H1 (cell line): Measurements from ENCODE around the gene FBXO46. TPM values are rescaled to one million over a fixed set of nuclear protein-coding genes. Genes with fewer than 3 reads are reported as not detected.

Experiments
- CTCF ChIA-PET: fragments of 300-600 bp; sonication (Branson Sonifier 250); formaldehyde crosslinking; loops from one replicate; lab custom pipeline; 2021; ENCODE audit not compliant: partially characterized antibody; lab: Charles Lee
- POLR2A ChIA-PET: fragments of 300-600 bp; sonication (Branson Sonifier 250); formaldehyde crosslinking; loops from one replicate; lab custom pipeline; 2021; ENCODE audit warnings: inconsistent platforms; ENCODE audit not compliant: partially characterized antibody; lab: Charles Lee
- DNase-seq, 2 experiments: peaks; one replicate each; pipeline versions ENCODE4 v3.0.0 to v3.0.0-alpha.2; 2010 to 2022; ENCODE audit warnings: low spot score in 2 of 2, low read depth in 1 of 2, mixed read lengths in 1 of 2
- FAIRE-seq: peaks from 2 replicates; lab custom pipeline; 2011; peaks lifted over from hg19 to GRCh38; lab: Jason Lieb, UNC
- H2AFZ ChIP-seq: 2 replicates; pipeline ENCODE4 v1.8.1; 2012; ENCODE audit warnings: low read length, inconsistent platforms
- H2AK5ac ChIP-seq: 2 replicates; pipeline ENCODE4 v1.6.1; 2013; ENCODE audit warnings: low read depth, low read length
- H2BK120ac ChIP-seq: replicated peaks from 2 replicates; pipeline ENCODE3; 2013; ENCODE audit warnings: low read depth, low read length, inconsistent platforms
- H2BK12ac ChIP-seq: 2 replicates; pipeline ENCODE4 v1.6.1; 2013; ENCODE audit warnings: low read depth, low read length
- H2BK15ac ChIP-seq: 2 replicates; pipeline ENCODE4 v1.6.1; 2013; ENCODE audit warnings: low read length
- H2BK20ac ChIP-seq: 2 replicates; pipeline ENCODE4 v1.6.1; 2013; ENCODE audit warnings: low read length
- H2BK5ac ChIP-seq: 2 replicates; pipeline ENCODE4 v1.6.1; 2013; ENCODE audit warnings: low read depth, low read length
- H3K14ac ChIP-seq: 2 replicates; pipeline ENCODE4 v1.6.1; 2013; ENCODE audit warnings: inconsistent platforms; ENCODE audit not compliant: insufficient read length
- H3K18ac ChIP-seq: 2 replicates; pipeline ENCODE4 v1.6.1; 2013; ENCODE audit warnings: low read length; ENCODE audit errors: extremely low read depth
- H3K23ac ChIP-seq: 2 replicates; pipeline ENCODE4 v1.6.1; 2013; ENCODE audit warnings: inconsistent platforms; ENCODE audit not compliant: insufficient read length
- H3K23me2 ChIP-seq: 2 replicates; pipeline ENCODE4 v1.6.1; 2013; ENCODE audit warnings: low read depth, low read length
- H3K27ac ChIP-seq: 2 replicates; pipeline ENCODE4 v1.6.1; 2011; ENCODE audit warnings: low read depth, low read length, inconsistent platforms
- H3K27me3 ChIP-seq, 4 experiments: replicated peaks in 1 of 4; 1 replicate in 1 of 4; 2 replicates in 3 of 4; pipeline versions ENCODE4 v1.6.1 to v1.8.1; 2011 to 2013; ENCODE audit warnings: low read length in 3 of 4, mild to moderate bottlenecking in 3 of 4, inconsistent platforms in 2 of 4, mixed read lengths in 2 of 4, moderate library complexity in 1 of 4; ENCODE audit not compliant: control insufficient read depth in 3 of 4, insufficient read depth in 3 of 4; ENCODE audit errors: extremely low read depth in 1 of 4
- H3K36me3 ChIP-seq, 4 experiments: 2 replicates each; pipeline versions ENCODE4 v1.6.1 to v1.8.1; 2011 to 2013; ENCODE audit warnings: mild to moderate bottlenecking in 4 of 4, low read length in 3 of 4, moderate library complexity in 2 of 4, control low read depth in 1 of 4, inconsistent platforms in 1 of 4; ENCODE audit not compliant: insufficient read depth in 4 of 4, control insufficient read depth in 2 of 4
- H3K4ac ChIP-seq: replicated peaks from 2 replicates; pipeline ENCODE3; 2013; ENCODE audit warnings: low read length, low read depth, mixed read lengths, inconsistent platforms; ENCODE audit not compliant: insufficient read length
- H3K4me1 ChIP-seq, 4 experiments: replicated peaks in 1 of 4; 1 replicate in 1 of 4; 2 replicates in 3 of 4; pipeline versions ENCODE4 v1.6.1 to v1.8.1; 2011 to 2013; ENCODE audit warnings: low read length in 3 of 4, inconsistent platforms in 2 of 4, mixed read lengths in 1 of 4; ENCODE audit not compliant: insufficient read depth in 4 of 4, control insufficient read depth in 3 of 4
- H3K4me2 ChIP-seq, 2 experiments: 2 replicates each; pipeline versions ENCODE4 v1.6.1 to v1.8.1; 2011 to 2013; ENCODE audit warnings: low read depth in 2 of 2, low read length in 2 of 2, control low read depth in 1 of 2, inconsistent platforms in 1 of 2, mild to moderate bottlenecking in 1 of 2; ENCODE audit not compliant: insufficient read depth in 1 of 2
- H3K4me3 ChIP-seq, 4 experiments: fragments of 200-600, 300-600 bp in 1 of 4; sonication (generic), shearing (Covaris generic), sonication (Bioruptor Twin) in 1 of 4; 2 replicates each; pipeline versions ENCODE4 v1.5.1 to v1.8.1; 2011 to 2016; ENCODE audit warnings: low read length in 4 of 4, low read depth in 3 of 4, control low read depth in 2 of 4, inconsistent platforms in 2 of 4, mild to moderate bottlenecking in 2 of 4, mixed read lengths in 1 of 4, moderate library complexity in 1 of 4; ENCODE audit not compliant: insufficient read depth in 2 of 4; ENCODE audit errors: extremely low read depth in 1 of 4
- H3K56ac ChIP-seq: replicated peaks from 2 replicates; pipeline ENCODE3; 2013; ENCODE audit warnings: low read depth, mild to moderate bottlenecking, mixed read lengths, low read length, inconsistent platforms; ENCODE audit not compliant: insufficient read length
- H3K79me1 ChIP-seq: 2 replicates; pipeline ENCODE4 v1.6.1; 2013; ENCODE audit warnings: low read depth, low read length, control low read depth
- H3K79me2 ChIP-seq, 2 experiments: 2 replicates each; pipeline versions ENCODE4 v1.6.1 to v1.8.1; 2012 to 2013; ENCODE audit warnings: low read length in 2 of 2, mild to moderate bottlenecking in 2 of 2, inconsistent platforms in 1 of 2; ENCODE audit not compliant: insufficient read depth in 2 of 2, control insufficient read depth in 1 of 2
- H3K9ac ChIP-seq, 4 experiments: replicated peaks in 1 of 4; 1 replicate in 1 of 4; 2 replicates in 3 of 4; pipeline versions ENCODE4 v1.6.1 to v1.8.1; 2011 to 2013; ENCODE audit warnings: low read depth in 3 of 4, low read length in 3 of 4, control low read depth in 2 of 4, mild to moderate bottlenecking in 2 of 4, moderate library complexity in 2 of 4, inconsistent platforms in 1 of 4; ENCODE audit errors: extremely low read depth in 1 of 4
- H3K9me3 ChIP-seq, 2 experiments: 2 replicates each; pipeline versions ENCODE4 v1.6.1 to v1.8.1; 2012 to 2013; ENCODE audit warnings: mild to moderate bottlenecking in 2 of 2, moderate library complexity in 2 of 2, control low read depth in 1 of 2, inconsistent platforms in 1 of 2, low read depth in 1 of 2, low read length in 1 of 2, mixed read lengths in 1 of 2; ENCODE audit not compliant: insufficient read depth in 2 of 2
- H4K20me1 ChIP-seq, 2 experiments: replicated peaks in 1 of 2; 2 replicates each; pipeline versions ENCODE3 to v1.8.1; 2011 to 2013; ENCODE audit warnings: inconsistent platforms in 2 of 2, low read length in 2 of 2, mild to moderate bottlenecking in 1 of 2; ENCODE audit not compliant: insufficient read depth in 2 of 2, control insufficient read depth in 1 of 2
- H4K5ac ChIP-seq: 2 replicates; pipeline ENCODE4 v1.6.1; 2013; ENCODE audit warnings: low read length, low read depth, mixed read lengths, inconsistent platforms; ENCODE audit not compliant: insufficient read length
- H4K8ac ChIP-seq: 2 replicates; pipeline ENCODE4 v1.8.0; 2013; ENCODE audit warnings: mild to moderate bottlenecking, moderate library complexity, low read length, inconsistent platforms; ENCODE audit not compliant: insufficient read depth; ENCODE audit errors: extremely low read depth
- H4K91ac ChIP-seq: replicated peaks from 2 replicates; pipeline ENCODE3; 2013; ENCODE audit warnings: low read length, mixed read lengths, inconsistent platforms; ENCODE audit not compliant: insufficient read length
- KDM1A ChIP-seq: fragments of 200-600, 300-600 bp; sonication (generic); IDR thresholded peaks from 2 replicates; pipeline ENCODE4 v1.7.1; 2016; ENCODE audit warnings: mild to moderate bottlenecking, low read length, borderline replicate concordance
- KDM5A ChIP-seq: fragments of 200-600 bp; IDR thresholded peaks from 2 replicates; pipeline ENCODE4 v1.7.1; 2012; ENCODE audit warnings: mild to moderate bottlenecking, low read length, inconsistent platforms, mixed read lengths
- NRF1 ChIP-seq: IDR thresholded peaks from 2 replicates; pipeline ENCODE4 v1.6.1; 2011; ENCODE audit warnings: mild to moderate bottlenecking, low read depth, low read length, improper control_type of control experiment
- POLR2A ChIP-seq, 2 experiments: IDR thresholded peaks; 1 replicate in 1 of 2; 2 replicates in 1 of 2; pipeline ENCODE4 v1.6.1; 2011; ENCODE audit warnings: low read depth in 2 of 2, low read length in 2 of 2, mild to moderate bottlenecking in 2 of 2; ENCODE audit errors: control extremely low read depth in 1 of 2
- RAD21 ChIP-seq, 2 experiments: IDR thresholded peaks in 1 of 2; conservative IDR thresholded peaks in 1 of 2; 2 replicates each; pipeline ENCODE4 v1.6.1; 2011; ENCODE audit warnings: low read depth in 2 of 2, low read length in 2 of 2, improper control_type of control experiment in 1 of 2, inconsistent platforms in 1 of 2, mild to moderate bottlenecking in 1 of 2, moderate library complexity in 1 of 2
- SRF ChIP-seq: IDR thresholded peaks from 2 replicates; pipeline ENCODE4 v1.6.1; 2011; ENCODE audit warnings: mild to moderate bottlenecking, low read depth, low read length, moderate library complexity
- TAF1 ChIP-seq: IDR thresholded peaks from 2 replicates; pipeline ENCODE4 v1.6.1; 2011; ENCODE audit warnings: mild to moderate bottlenecking, low read depth, low read length
- TAF7 ChIP-seq: optimal IDR thresholded peaks from 2 replicates; pipeline ENCODE3; 2011; ENCODE audit warnings: low read depth, mild to moderate bottlenecking, inconsistent platforms, low read length, moderate library complexity, borderline replicate concordance
- WGBS, 2 experiments: shearing (Covaris generic) in 1 of 2; methylation state at CpG; one replicate each; pipeline versions ENCODE4 v1.1.6 to v1.1.7; 2013 to 2015; ENCODE audit warnings: low lambda C conversion rate in 2 of 2, mixed read lengths in 2 of 2, inconsistent platforms in 1 of 2, low coverage in 1 of 2, missing lambda C conversion rate in 1 of 2; ENCODE audit not compliant: insufficient replicate concordance in 2 of 2, insufficient coverage in 1 of 2, insufficient read length in 1 of 2; ENCODE audit errors: extremely low coverage in 1 of 2, missing lambda C conversion rate in 1 of 2; 5-methylcytosine and 5-hydroxymethylcytosine counted together
- polyA plus RNA-seq, 7 experiments: library from polyadenylated mRNA; depleted of rRNA in 3 of 7; stranded (reverse) in 5 of 7; unstranded in 2 of 7; fragments of >200 nt in 5 of 7; fragments of 200-250 nt in 2 of 7; gene quantifications; 1 replicate in 5 of 7; 2 replicates in 1 of 7; 4 replicates in 1 of 7; pipeline versions ENCODE4 v1.2.1 to v1.2.3, GENCODE V29; 2011 to 2013; ENCODE audit warnings: missing spikeins in 2 of 7, mixed read lengths in 2 of 7
- total RNA-seq: library from RNA; stranded (reverse); fragmentation: NEBNext Ultra II Directional; extraction: Animal tissue kit (Norgen Biotek cat#: 25700); gene quantifications from 2 replicates; pipeline ENCODE4 v1.2.1, GENCODE V29; 2021
- TF ChIP-seq, protein P1 (sequence below): IDR thresholded peaks from 2 replicates; pipeline ENCODE4 v1.6.1; 2011; ENCODE audit warnings: low read depth, mild to moderate bottlenecking, low read length; ENCODE audit not compliant: insufficient read depth
- TF ChIP-seq, protein P2 (sequence below): IDR thresholded peaks from 2 replicates; pipeline ENCODE4 v1.6.1; 2012; ENCODE audit warnings: inconsistent platforms

Gene FBXO46
- total and polyA plus RNA-seq, 2 of the 8 experiments (the other 6 are each of a cell fraction or from before 2014, with no cell fraction given), result 11.2 to 38.9 TPM

DNA sequence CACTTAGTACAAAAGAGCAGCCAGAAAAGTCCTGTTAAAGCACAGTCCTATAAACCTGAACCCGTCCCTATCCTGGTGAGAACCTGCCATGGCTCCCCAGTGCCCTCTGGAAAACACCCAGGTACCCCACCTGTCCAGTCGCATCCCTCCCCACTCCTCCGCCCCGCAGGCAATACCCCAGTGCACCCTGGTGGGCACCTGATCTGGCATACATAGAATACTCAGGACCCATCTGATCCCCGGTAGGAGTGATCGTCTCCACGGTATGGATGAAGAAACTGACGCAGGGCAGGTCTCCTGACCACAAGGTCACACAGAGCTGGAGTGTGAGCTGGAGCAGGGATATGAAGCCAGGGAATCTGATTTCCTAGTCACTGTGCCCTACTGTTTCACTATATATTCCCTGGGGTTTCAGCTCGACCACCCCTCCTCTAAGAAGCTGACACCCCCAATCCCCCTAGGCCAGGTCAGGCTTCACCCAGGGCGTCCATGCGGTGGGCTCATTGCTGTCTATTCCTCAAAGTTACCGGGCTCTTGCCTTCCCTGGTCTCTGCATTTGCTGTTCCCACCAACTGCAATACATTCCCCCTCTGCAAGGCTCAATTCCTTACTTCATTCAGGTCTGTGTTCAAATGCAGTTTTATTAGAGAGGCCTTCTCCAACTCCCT lies 12.6 kb downstream of the FBXO46 start:
- Histone ChIP-seq H3K4me1 (peaks cover 0 to 9% (median 8%) of the 10 kb centered on the region in 4 experiments; a peak in 6 of 7 replicates), H4K91ac (peak overlapping the region; percentile 8), H3K18ac (peak overlapping the region; percentile 42; the same call in 1 of the 2 replicates), H3K9ac (peak overlapping the region in 3 of 4 experiments; percentile 77 to 79 (median 77); a peak in 6 of 7 replicates), H2BK20ac (no peak overlapping the region), H3K79me2 (peaks cover 8 to 48% of the 10 kb centered on the region in 2 experiments), H2BK12ac (peak overlapping the region; percentile 86), H3K23ac (no peak overlapping the region), H3K4ac (peak overlapping the region; percentile 3), H4K20me1 (peaks cover 0 to 4% of the 10 kb centered on the region in 2 experiments), H3K36me3 (peaks cover 2 to 12% (median 6%) of the 10 kb centered on the region in 4 experiments; a peak in 4 of 8 replicates), H2BK5ac (peak overlapping the region; percentile 37), H3K23me2 (peaks cover 13% of the 10 kb centered on the region), H3K79me1 (peaks cover 4% of the 10 kb centered on the region), H3K56ac (peak overlapping the region; percentile 17), H3K9me3 (no peaks in the 10 kb centered on the region), H2AFZ (no peak overlapping the region), H3K4me3 (peak overlapping the region; percentile 44 to 64 (median 59)), H2AK5ac (peak overlapping the region; percentile 79), H3K4me2 (peak overlapping the region; percentile 88 to 100), H4K8ac (peak overlapping the region; percentile 82; the same call in 1 of the 2 replicates), H2BK15ac (peak overlapping the region; percentile 51), H3K14ac (no peak overlapping the region), H2BK120ac (no peak overlapping the region), H3K27me3 (no peaks in the 10 kb centered on the region), H3K27ac (peak overlapping the region; percentile 91), H4K5ac (peak overlapping the region; percentile 57)
- WGBS, 2 experiments, result 63% methylated on average over 12 of the region's 12 CpGs; no CpG with 5 or more reads in 1 of the 2 experiments
- POLR2A ChIA-PET, result interaction anchor here (0.8 to 20.0 kb wide), 17 partner anchors 8 to 119 kb away, joined by 4 to 284 read pairs (median 7); partner anchors contain the start of genes DMPK, FBXO46, GIPR and MEIOSIN
- DNase-seq (no peak), FAIRE-seq (no peak)
- CTCF ChIA-PET, result interaction anchor here (0.7 to 2.4 kb wide), 7 partner anchors 9 to 61 kb away, joined by 3 to 11 read pairs (median 4); partner anchors contain the start of genes QPCTL, SIX5 and SNRPD2
- peak; percentile 6; the same call in 1 of the 2 replicates for TF ChIP-seq TAF1
- peak; percentile 45 to 70 for TF ChIP-seq POLR2A (IDR thresholded peaks at IDR 0.05; ENCODE audit: control extremely low read depth in 1 of 2, low read depth in 2 of 2, low read length in 2 of 2)
- TF ChIP-seq, protein P1, sequence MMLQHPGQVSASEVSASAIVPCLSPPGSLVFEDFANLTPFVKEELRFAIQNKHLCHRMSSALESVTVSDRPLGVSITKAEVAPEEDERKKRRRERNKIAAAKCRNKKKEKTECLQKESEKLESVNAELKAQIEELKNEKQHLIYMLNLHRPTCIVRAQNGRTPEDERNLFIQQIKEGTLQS, result no peak
- TF ChIP-seq KDM1A, result peak; percentile 49; the same call in 1 of the 2 replicates
- TF ChIP-seq, protein P2, sequence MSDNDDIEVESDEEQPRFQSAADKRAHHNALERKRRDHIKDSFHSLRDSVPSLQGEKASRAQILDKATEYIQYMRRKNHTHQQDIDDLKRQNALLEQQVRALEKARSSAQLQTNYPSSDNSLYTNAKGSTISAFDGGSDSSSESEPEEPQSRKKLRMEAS, result no peak
- peak; percentile 14 for TF ChIP-seq TAF7
- no peak for TF ChIP-seq SRF
- no peak; a peak in 1 of 4 replicates for TF ChIP-seq RAD21 (IDR thresholded peaks at IDR 0.05 in 1 of 2, conservative IDR thresholded peaks at IDR 0.05 in 1 of 2; ENCODE audit: low read depth in 2 of 2, low read length in 2 of 2)
- no peak for TF ChIP-seq NRF1
- TF ChIP-seq KDM5A, result no peak
